Stimulated activated effector memory CD8-positive, alpha-beta T cell treated with anti-CD3 and anti-CD28 coated beads, Interleukin-12 subunit alpha, Interleukin-12 subunit beta, amount 100 ng/mL, for 72 hours (primary cell): ENCODE measurements around the gene SPINT1.

ENCODE experiments used
- ATAC-seq: fragments of 150-1000 bp; cut with Tn5 transposase; 2 replicates; pipeline ENCODE4 v1.10.0; 2021
- DNase-seq, 2 donors: peaks; one replicate each; pipeline ENCODE4 v3.0.0; 2021 to 2022; ENCODE audit warnings: low spot score in 2 of 2
- H3K27ac Mint-ChIP-seq: one replicate; pipeline ENCODE4 v1.8.0; 2022; ENCODE audit warnings: mild to moderate bottlenecking, mixed read lengths
- H3K36me3 Mint-ChIP-seq: one replicate; pipeline ENCODE4 v1.8.0; 2022; ENCODE audit warnings: mild to moderate bottlenecking, mixed read lengths
- H3K4me1 Mint-ChIP-seq: one replicate; pipeline ENCODE4 v1.8.0; 2022; ENCODE audit warnings: mixed read lengths
- H3K4me3 Mint-ChIP-seq: one replicate; pipeline ENCODE4 v1.8.0; 2022; ENCODE audit warnings: mild to moderate bottlenecking, mixed read lengths
- H3K9me3 Mint-ChIP-seq: one replicate; pipeline ENCODE4 v1.8.0; 2022; ENCODE audit warnings: mixed read lengths

Gene SPINT1

DNA sequence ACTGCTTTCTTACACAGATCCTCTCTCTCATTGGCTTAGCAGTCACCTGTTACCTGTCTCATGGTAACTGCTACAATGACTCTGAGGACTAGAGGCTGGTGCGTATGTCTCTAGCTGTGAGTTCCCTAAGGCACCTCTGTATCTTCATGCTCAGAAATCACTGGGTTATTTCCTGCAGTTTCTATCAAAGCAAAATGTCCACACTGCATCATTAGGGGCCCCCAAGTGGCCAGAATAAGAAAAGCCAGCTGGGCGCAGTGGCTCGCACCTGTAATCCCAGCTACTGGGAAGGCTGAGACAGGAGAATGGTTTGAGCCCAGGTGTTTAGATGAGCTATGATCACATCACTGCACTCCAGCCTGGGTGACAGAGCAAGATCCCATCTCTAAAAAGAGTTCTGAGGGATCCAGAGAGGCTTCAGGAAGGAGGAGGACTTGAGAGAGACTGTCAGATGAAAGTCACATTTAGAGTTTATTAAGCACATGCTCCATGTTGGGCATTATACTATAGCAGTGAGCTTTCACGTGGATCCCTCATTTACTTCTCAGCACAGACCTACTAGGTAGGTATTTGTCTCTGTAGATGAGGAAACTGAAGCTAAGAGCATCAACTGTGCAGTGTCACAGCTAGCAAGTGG, 48.1 kb downstream of the SPINT1 start:
- Mint-ChIP-seq H3K4me1 (peaks cover 53% of the 10 kb centered on the region), H3K27ac (peak overlapping the region; percentile 51), H3K9me3 (no peaks in the 10 kb centered on the region), H3K4me3 (no peak overlapping the region), H3K36me3 (peaks cover 19% of the 10 kb centered on the region)
- no peak for DNase-seq
- ATAC-seq, result no peak

DNA sequence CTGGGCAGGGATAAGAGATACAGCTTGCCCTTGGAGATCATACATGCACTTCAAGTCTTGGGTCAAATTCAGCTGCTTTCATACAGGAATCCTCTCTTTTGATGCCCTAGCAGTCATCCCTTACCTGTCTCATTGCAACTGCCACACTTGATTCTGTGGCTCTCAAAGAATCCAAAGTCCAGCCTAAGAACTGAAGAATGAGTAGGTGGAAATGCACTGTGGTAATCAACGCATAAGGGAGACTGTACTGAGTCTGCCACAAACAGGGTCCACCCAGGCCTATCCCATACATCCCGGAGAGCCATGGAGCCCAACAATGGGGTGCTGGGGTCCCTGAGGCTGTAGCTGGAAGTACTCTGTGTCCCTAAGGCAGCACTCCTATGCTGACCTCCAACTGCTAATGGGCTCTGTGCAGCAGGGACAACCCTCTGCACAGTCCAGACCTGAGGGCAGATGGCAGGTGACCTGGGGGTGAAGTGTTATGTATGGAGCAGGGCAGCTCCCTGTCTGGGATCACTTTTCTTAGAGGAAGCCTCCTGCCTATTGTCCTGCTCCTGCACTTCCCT, 48.7 kb downstream of the SPINT1 start:
- no peak for ATAC-seq
- H3K4me1 Mint-ChIP-seq, result peaks cover 53% of the 10 kb centered on the region
- H3K27ac Mint-ChIP-seq, result no peak overlapping the region
- no peak for DNase-seq
- H3K36me3 Mint-ChIP-seq, result peaks cover 25% of the 10 kb centered on the region
- H3K9me3 Mint-ChIP-seq, result no peaks in the 10 kb centered on the region
- no peak overlapping the region for H3K4me3 Mint-ChIP-seq

GRCh38 chr15:40893019-40893670, 49.3 kb downstream of the SPINT1 start:
- ATAC-seq (no peak), DNase-seq (no peak)
- Mint-ChIP-seq H3K9me3 (no peaks in the 10 kb centered on the region), H3K4me3 (peak overlapping the region; percentile 99), H3K27ac (peak overlapping the region; percentile 95), H3K4me1 (peaks cover 53% of the 10 kb centered on the region), H3K36me3 (peaks cover 31% of the 10 kb centered on the region)

DNA sequence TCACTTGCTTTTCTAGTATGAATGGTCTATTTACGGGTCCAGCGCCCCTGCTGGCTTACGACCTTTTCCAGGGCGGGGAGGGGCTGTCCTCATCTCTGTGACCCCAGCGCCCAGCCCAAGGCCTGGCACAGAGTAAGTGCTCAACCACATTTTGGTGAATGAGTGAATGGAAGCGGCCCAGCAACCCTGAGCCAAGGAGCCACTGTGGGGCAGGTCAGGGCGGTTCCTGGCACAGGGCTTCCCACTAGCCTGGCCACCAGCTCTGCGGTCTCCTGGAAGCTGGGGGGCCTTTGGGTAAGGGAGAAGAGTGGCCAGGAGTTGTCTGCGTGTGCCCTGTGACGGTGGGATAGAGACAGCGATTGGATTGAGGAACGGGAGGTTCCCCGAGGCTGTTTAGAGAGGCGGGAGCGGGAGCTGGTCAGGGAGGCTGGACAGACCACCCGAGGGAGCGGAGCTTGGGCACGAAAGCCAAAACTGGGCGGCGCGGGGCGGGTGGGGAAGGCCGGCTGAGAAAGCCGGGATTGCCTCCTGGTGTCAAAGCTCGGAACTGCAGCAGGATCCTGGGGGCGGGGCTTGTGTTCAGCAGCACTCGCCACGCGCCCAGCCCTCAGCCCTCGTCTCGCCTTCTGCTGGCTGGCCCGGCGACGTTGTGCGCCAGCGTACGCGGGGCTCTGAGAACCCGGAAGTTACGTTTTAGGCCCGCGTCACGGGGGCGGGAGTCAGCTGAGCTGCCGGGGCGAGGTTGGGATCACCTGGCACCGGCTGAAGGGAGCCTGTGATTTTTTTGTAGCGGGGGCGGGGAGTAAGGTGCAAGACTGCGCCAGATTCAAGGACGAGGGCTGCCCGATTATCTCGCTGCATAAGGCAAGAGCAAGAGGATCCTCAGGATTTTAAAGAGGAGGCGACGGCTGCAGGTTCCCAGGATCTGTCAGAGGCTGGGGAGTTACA, 50.2 kb downstream of the SPINT1 start, which contains the start of gene VPS18:
TSS of gene VPS18 (plus strand) at position 718 of the 948 bp plus-strand sequence. CDS start 319 bp downstream, outside the sequence.
- H3K27ac Mint-ChIP-seq, result peak within 1 kb of the TSS; percentile 95
- H3K4me1 Mint-ChIP-seq, result peaks cover 53% of the 10 kb centered on the region
- H3K9me3 Mint-ChIP-seq, result no peaks in the 10 kb centered on the region
- H3K4me3 Mint-ChIP-seq, result peak within 1 kb of the TSS; percentile 99
- peak; percentile 100 for DNase-seq
- peak; percentile 98 for ATAC-seq
- peaks cover 40% of the 10 kb centered on the region for H3K36me3 Mint-ChIP-seq

DNA sequence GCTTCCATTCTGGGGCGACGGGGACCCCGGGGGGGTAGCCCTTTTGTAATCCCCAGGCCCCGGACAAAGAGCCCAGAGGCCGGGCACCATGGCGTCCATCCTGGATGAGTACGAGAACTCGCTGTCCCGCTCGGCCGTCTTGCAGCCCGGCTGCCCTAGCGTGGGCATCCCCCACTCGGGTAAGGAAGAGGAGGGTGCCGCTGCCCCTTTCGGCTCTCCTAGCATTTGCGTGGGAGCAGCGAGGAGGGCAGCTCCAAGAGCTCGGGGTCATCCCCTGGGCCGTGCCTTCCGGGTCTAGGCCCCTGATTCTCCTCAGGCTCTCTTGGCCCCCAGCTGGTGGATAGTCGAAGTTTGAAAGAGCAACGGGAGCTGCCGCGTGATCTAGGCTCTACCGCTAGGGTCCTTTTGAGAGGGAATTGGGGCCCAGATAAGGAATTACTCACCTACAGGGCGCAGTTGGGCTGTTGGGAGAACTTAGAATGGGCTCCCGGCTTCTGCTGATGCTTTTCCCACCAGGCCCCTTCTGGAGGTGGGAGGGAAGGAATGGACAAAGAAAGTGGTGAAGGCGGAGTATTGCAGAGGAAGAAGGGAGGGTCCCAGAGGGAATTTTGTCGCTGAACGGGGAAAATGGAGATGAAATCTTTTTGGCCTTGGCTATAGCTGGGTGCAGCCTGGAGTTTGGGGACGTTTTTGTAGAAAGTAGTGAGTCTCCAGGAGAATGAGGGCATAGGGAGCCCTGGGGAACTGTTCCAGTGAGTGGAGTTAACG, 51.0 kb downstream of the SPINT1 start:
- DNase-seq (peak in 1 of 2 donors; percentile 77), ATAC-seq (peak; percentile 73)
- Mint-ChIP-seq H3K9me3 (no peaks in the 10 kb centered on the region), H3K36me3 (peaks cover 41% of the 10 kb centered on the region), H3K27ac (peak overlapping the region; percentile 95), H3K4me1 (peaks cover 53% of the 10 kb centered on the region), H3K4me3 (peak overlapping the region; percentile 99)

DNA sequence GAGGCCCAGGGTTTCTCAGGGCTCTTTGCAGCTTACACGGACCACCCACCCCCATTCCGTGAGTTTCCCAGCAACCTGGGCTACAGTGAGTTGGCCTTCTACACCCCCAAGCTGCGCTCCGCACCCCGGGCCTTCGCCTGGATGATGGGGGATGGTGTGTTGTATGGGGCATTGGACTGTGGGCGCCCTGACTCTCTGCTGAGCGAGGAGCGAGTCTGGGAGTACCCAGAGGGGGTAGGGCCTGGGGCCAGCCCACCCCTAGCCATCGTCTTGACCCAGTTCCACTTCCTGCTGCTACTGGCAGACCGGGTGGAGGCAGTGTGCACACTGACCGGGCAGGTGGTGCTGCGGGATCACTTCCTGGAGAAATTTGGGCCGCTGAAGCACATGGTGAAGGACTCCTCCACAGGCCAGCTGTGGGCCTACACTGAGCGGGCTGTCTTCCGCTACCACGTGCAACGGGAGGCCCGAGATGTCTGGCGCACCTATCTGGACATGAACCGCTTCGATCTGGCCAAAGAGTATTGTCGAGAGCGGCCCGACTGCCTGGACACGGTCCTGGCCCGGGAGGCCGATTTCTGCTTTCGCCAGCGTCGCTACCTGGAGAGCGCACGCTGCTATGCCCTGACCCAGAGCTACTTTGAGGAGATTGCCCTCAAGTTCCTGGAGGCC, 55.8 kb downstream of the SPINT1 start:
- Mint-ChIP-seq H3K36me3 (peaks cover 77% of the 10 kb centered on the region), H3K9me3 (no peaks in the 10 kb centered on the region), H3K4me3 (no peak overlapping the region), H3K27ac (no peak overlapping the region), H3K4me1 (peaks cover 49% of the 10 kb centered on the region)
- ATAC-seq, result no peak
- DNase-seq, result no peak

GRCh38 chr15:40900256-40901052, 56.6 kb downstream of the SPINT1 start:
- DNase-seq, result no peak
- H3K27ac Mint-ChIP-seq, result no peak overlapping the region
- H3K4me3 Mint-ChIP-seq, result no peak overlapping the region
- peaks cover 44% of the 10 kb centered on the region for H3K4me1 Mint-ChIP-seq
- H3K9me3 Mint-ChIP-seq, result no peaks in the 10 kb centered on the region
- ATAC-seq, result no peak
- peaks cover 81% of the 10 kb centered on the region for H3K36me3 Mint-ChIP-seq

DNA sequence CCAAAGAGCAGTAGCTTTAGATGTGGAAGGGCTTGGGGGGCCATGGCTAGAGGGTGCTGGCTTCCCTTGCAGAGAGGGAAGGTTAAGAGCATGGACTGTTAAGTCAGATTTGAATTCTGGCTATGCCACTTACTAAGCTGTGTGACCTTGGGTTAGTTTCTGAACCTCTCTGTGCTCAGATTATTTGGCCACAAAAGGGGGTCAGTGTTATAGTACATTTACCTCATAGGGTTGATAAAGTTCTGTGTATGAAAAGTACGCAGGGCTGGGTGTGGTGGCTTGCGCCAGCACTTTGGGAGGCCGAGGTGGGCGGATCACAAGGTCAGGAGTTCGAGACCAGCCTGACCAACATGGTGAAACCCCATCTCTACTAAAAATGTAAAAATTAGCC, 57.2 kb downstream of the SPINT1 start:
- no peaks in the 10 kb centered on the region for H3K9me3 Mint-ChIP-seq
- no peak overlapping the region for H3K4me3 Mint-ChIP-seq
- H3K4me1 Mint-ChIP-seq, result peaks cover 38% of the 10 kb centered on the region
- peaks cover 77% of the 10 kb centered on the region for H3K36me3 Mint-ChIP-seq
- DNase-seq (no peak), ATAC-seq (no peak)
- H3K27ac Mint-ChIP-seq, result no peak overlapping the region

GRCh38 chr15:40902605-40903561, 59.0 kb downstream of the SPINT1 start:
- peaks cover 46% of the 10 kb centered on the region for H3K4me1 Mint-ChIP-seq
- no peak overlapping the region for H3K27ac Mint-ChIP-seq
- no peak for DNase-seq
- no peak for ATAC-seq
- H3K4me3 Mint-ChIP-seq, result no peak overlapping the region
- H3K36me3 Mint-ChIP-seq, result peaks cover 59% of the 10 kb centered on the region
- H3K9me3 Mint-ChIP-seq, result no peaks in the 10 kb centered on the region

- no peak overlapping the region for H3K4me3 Mint-ChIP-seq
- peaks cover 46% of the 10 kb centered on the region for H3K36me3 Mint-ChIP-seq
- DNase-seq, result no peak
- ATAC-seq, result no peak
- H3K9me3 Mint-ChIP-seq, result no peaks in the 10 kb centered on the region
- peak overlapping the region; percentile 65 for H3K27ac Mint-ChIP-seq
- H3K4me1 Mint-ChIP-seq, result peaks cover 52% of the 10 kb centered on the region
Observed at GRCh38 chr15:40904552-40905201, 60.8 kb downstream of the SPINT1 start.

GRCh38 chr15:40906091-40906990, 62.5 kb downstream of the SPINT1 start:
- peak; percentile 76 to 91 for DNase-seq
- peaks cover 44% of the 10 kb centered on the region for H3K4me1 Mint-ChIP-seq
- H3K9me3 Mint-ChIP-seq, result no peaks in the 10 kb centered on the region
- ATAC-seq, result peak; percentile 87
- H3K36me3 Mint-ChIP-seq, result peaks cover 37% of the 10 kb centered on the region
- H3K4me3 Mint-ChIP-seq, result peak overlapping the region; percentile 79
- peak overlapping the region; percentile 94 for H3K27ac Mint-ChIP-seq
